ENCODE data around the gene CCDC188.

The CCDC188 gene

GRCh38 chr22:20131859-20132685, 18.8 kb downstream of the CCDC188 start:
- DNase-seq, result no peak

DNA sequence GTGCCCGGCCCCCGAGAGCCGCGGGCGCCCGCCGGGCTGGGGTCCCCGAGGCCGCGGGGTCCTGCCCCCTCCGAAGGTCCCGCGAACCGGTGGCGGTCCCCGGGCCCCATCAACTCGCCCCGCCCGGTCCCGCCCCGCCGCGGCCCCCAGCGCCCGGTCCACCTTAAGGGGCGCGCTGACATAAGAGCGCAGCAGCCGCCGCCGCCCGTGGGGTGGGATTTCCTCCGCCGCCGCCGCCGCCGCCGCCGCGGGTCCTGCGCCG, 19.3 kb downstream of the CCDC188 start, which contains the start of gene ZDHHC8:
Gene ZDHHC8 (plus strand): TSS at position 208 of the 262 bp plus-strand sequence. CDS start 144 bp downstream, outside the sequence.
- peak; percentile 36 to 41 for DNase-seq

GRCh38 chr22:20130731-20131596, 19.9 kb downstream of the CCDC188 start:
- DNase-seq, result peak; percentile 73 to 77

DNA sequence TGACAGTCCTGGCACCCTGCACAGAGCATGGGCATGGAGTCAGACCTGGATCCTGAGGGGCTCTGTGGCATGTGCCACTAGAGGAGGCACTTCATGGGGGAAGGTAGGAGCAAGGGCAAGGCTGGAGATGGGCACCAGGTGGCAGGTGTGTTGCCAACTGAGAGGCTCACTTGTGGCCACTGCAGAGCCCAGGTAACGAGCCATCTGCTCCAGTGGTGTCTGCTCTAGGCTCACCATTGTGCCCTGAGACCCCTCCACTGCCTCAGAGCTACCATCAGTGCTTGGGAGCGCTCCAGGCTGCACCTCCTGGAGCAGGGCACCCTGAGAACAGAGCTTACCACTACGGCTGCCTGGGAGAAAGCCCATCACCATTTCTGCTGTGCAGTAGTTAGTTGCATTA, 20.5 kb downstream of the CCDC188 start:
- DNase-seq, result no peak

GRCh38 chr22:20129747-20130014, 21.2 kb downstream of the CCDC188 start:
- DNase-seq, result no peak

- DNase-seq, result peak; percentile 51 to 59
These were observed 21.7 kb downstream of the CCDC188 start for GRCh38 chr22:20128902-20129746.

DNA sequence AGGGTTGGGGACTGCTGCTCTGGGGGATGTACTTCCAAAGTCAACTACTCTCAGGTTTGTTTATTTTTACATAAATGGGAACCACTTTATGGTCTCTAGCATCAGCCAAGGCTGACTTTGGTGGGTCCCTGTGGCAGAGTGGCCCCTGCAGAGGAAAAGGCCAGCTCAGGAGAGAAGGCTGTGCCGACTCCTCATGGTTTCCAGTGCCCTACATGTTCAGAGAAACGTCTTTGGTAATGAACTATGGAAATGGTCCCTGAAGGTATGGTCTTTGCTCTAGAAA, 22.3 kb downstream of the CCDC188 start:
- no peak for DNase-seq

DNA sequence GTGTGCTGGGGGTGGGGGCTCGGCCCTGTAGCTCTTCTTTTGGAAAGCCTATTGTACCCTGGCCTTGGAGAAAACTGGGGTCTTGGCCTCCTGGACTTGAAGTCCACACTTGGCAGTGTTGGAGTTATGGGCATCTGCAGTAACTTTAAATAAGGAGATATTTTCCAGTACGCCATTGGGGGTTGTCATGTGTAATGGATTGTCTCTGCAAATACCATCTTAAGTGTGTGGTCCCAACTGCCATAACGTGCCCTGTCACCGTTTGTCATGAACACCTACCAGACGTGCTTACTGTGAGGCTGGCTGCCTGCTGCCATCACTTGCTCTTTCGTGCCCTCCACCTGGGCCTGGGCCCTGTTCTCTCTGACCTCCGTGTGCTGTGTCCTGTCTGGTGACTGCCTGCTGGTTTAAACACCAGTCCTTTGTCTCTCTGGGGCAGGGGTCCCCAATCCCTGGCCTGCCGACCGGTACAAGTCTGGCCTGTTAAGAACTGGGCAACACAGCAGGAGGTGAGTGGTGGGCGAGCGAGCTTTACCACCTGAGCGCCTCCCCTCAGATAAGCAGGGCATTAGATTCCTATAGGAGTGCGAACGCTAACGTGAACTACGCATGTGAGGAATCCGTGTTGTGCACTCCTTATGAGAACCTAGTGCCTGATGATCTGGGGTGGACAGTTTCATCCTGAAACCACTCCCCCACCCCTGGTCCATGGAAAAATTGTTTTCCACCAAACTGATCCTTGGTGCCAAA, 22.8 kb downstream of the CCDC188 start:
- DNase-seq, result no peak

- no peak for DNase-seq
These were observed 23.5 kb downstream of the CCDC188 start for GRCh38 chr22:20127318-20127868.

- no peak for DNase-seq
These were observed 24.4 kb downstream of the CCDC188 start for GRCh38 chr22:20126284-20127029.

DNA sequence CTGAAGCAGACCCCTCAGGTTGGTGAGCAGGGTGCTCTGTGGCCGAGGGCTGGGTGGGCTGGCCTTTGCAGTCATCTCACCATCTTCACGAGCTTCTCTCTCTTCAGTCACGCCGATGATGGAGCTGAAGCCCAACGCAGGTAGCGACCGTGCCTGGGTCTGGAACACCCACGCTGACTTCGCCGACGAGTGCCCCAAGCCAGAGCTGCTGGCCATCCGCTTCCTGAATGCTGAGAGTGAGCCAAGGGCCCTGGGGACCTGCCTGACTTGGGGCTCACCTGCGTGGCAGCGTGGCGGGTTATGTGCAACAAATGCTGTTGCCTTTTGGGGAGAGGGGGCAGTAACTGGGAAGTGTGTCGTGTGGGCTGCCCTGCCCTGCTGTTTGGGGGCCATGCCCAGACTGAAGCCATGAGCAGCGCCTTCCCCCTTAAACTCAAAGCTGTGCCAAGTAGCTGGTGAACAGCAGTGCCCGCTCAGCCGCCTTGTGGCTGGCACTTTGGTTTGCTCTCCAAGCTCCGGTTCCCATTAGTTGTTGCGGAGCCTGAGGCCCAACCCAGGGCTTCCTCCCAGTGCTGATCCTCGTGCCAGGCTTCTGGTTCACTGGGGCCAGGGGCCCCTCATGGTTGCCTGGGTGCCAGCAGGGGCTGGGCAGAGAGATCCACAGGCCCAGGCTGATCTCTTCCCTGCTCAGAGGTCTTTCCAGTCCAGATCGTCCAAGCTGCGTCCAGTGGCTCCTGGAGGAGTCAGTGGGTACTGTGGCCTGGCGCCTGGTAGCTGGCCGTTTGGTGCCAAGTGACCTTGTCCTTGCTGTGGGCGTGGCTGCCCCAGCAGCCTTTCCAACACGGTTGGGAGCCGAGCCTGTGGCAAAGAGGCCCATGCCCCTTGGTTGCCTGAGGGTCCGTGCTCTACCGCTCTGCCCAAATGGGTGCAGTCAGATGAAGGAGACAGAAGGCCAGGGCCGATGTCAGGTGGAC, 25.4 kb downstream of the CCDC188 start:
- no peak for DNase-seq

- DNase-seq, result no peak
These were observed 26.6 kb downstream of the CCDC188 start for GRCh38 chr22:20124083-20124787.

GRCh38 chr22:20123366-20124082, 27.3 kb downstream of the CCDC188 start:
- DNase-seq, result no peak

GRCh38 chr22:20121856-20122415, 28.9 kb downstream of the CCDC188 start:
- no peak for DNase-seq

DNA sequence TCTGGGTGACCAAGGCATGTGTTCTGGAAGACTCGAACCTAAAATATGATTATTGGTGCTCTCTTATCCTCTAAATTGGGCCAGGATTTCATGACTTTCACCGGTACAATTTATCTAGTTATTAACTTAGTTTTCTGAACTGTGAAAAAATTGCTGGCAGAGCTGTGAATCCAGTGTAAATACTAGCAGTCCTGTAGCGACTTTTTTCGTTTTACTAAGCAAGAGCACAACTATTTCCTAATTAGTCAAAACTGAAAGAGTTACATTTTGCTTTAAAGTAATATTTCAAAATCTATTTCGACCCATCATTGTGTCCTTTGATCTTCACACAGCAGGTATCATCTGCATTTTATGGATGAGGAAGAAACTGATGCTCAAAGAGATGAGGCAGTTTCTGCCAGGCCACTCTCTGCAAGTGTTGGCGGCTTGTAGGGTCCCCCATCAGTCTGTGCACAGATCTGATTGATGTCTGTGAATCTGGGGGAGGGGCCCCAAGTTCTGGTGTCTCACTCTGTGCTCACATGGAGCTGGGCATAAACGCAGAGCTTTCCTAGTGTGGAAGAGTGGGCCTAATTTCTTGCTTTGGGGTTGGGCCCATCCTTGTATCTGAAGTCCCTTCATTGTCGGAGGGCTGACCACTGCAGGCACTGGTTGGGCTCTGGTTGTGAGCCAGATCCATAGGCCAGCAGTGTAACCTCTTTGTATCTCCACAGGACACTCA, 32.4 kb downstream of the CCDC188 start:
- DNase-seq, result no peak

- peak; percentile 71 to 78 for DNase-seq
These were observed 33.1 kb downstream of the CCDC188 start for GRCh38 chr22:20117633-20118299.

GRCh38 chr22:20116951-20117632, 33.8 kb downstream of the CCDC188 start, which contains the start of gene TRMT2A:
Gene TRMT2A (minus strand): TSS chr22:20117226. CDS start chr22:20116906, 320 bp downstream.
- DNase-seq, result peak; percentile 94 to 97
